ENCODE data around the gene PCDHGA12.
"Not testable (repeated sequence)": the region's sequence is repeated elsewhere in the genome, so short reads cannot be mapped to it uniquely, and the experiment has no call there.

The PCDHGA12 gene

DNA sequence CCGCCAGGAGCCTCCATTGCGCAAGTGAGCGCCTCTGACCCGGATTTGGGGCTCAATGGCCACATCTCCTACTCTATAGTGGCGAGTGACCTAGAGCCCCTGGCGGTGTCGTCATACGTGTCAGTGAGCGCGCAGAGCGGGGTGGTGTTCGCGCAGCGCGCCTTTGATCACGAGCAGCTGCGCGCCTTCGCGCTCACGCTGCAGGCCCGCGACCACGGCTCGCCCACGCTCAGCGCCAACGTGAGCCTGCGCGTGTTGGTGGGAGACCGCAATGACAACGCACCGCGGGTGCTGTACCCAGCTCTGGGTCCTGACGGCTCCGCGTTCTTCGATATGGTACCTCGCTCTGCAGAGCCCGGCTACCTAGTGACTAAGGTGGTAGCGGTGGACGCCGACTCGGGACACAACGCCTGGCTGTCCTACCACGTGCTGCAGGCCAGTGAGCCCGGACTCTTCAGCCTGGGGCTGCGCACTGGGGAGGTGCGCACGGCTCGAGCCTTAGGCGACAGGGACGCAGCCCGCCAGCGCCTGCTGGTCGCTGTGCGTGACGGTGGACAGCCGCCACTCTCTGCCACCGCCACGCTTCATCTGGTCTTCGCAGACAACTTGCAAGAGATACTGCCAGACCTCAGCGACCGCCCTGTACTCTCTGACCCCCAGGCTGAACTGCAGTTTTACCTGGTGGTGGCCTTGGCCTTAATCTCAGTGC lies 20.6 kb upstream of the PCDHGA12 start:
- no peak for DNase-seq

- no peak for DNase-seq
Measured at GRCh38 chr5:141411575-141411974, 18.7 kb upstream of the PCDHGA12 start.

DNA sequence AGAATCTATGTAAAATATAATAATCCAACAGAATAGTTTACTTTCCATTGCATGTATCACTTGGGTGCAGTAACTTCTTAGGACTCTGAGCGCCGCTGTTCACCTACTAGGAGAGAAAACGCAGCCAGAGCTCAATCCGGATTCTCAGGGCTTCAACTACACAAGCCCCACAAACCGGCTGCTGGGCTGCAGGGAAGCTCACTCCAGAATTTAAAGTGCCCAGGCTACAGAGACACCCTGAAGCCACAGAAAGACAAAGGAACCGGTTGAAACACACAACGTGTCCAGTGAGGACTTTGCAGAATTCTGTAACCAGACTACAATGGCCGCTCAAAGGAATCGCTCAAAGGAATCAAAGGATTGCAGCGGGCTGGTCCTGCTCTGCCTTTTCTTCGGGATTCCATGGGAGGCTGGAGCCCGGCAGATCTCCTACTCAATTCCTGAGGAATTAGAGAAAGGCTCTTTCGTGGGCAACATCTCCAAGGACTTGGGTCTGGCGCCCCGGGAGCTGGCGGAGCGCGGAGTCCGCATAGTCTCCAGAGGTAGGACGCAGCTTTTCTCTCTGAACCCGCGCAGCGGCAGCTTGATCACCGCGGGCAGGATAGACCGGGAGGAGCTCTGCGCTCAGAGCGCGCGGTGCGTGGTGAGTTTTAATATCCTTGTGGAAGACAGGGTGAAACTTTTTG lies 17.3 kb upstream of the PCDHGA12 start, which contains the start of gene PCDHGA10:
Gene PCDHGA10, plus strand, starts transcription at position 134 of the 686 bp plus-strand sequence. Its CDS starts 189 bp downstream, at position 323.
- peak; percentile 48 to 49 for DNase-seq

GRCh38 chr5:141413540-141414069 lies 16.7 kb upstream of the PCDHGA12 start:
- no peak for DNase-seq

DNA sequence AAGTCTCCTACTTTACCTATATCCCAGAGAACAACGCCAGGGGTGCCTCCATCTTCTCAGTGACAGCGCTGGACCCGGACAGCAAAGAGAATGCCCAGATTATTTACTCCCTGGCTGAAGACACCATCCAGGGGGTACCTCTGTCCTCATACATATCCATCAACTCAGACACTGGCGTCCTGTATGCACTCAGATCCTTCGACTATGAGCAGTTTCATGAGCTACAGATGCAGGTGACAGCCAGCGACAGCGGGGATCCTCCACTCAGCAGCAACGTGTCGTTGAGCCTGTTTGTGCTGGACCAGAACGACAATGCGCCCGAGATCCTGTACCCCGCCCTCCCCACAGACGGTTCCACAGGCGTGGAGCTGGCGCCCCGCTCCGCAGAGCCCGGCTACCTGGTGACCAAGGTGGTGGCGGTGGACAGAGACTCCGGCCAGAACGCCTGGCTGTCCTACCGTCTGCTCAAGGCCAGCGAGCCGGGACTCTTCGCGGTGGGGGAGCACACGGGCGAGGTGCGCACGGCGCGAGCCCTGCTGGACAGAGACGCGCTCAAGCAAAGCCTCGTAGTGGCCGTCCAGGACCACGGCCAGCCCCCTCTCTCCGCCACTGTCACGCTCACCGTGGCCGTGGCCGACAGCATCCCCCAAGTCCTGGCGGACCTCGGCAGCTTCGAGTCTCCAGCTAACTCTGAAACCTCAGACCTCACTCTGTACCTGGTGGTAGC lies 15.6 kb upstream of the PCDHGA12 start:
- DNase-seq: not testable (repeated sequence)

- not testable (repeated sequence) for DNase-seq
Measured at GRCh38 chr5:141415275-141415618, 15.1 kb upstream of the PCDHGA12 start.

GRCh38 chr5:141417494-141418172 lies 12.7 kb upstream of the PCDHGA12 start, which contains the start of gene PCDHGB7:
PCDHGB7 (plus strand) TSS chr5:141417677; CDS start chr5:141417860, 183 bp downstream.
- peak in 1 of 2 donors; percentile 38 for DNase-seq

DNA sequence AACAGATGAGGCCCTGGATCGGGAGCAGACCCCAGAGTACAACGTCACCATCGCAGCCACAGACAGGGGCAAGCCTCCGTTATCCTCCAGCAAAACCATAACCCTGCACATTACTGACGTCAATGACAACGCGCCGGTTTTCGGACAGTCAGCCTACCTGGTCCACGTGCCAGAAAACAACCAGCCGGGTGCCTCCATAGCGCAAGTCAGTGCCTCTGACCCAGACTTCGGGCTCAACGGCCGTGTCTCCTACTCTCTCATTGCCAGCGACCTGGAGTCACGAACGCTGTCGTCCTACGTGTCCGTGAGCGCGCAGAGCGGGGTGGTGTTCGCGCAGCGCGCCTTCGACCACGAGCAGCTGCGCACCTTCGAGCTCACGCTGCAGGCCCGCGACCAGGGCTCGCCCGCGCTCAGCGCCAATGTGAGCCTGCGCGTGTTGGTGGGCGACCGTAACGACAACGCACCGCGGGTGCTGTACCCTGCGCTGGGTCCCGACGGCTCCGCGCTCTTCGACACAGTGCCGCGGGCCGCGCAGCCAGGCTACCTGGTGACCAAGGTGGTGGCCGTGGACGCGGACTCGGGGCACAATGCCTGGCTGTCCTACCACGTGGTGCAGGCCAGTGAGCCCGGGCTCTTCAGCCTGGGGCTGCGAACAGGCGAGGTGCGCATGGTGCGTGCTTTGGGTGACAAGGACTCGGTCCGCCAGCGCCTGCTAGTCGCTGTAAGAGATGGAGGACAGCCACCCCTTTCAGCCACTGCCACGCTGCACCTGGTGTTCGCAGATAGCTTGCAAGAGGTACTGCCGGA lies 11.0 kb upstream of the PCDHGA12 start:
- no peak for DNase-seq

DNA sequence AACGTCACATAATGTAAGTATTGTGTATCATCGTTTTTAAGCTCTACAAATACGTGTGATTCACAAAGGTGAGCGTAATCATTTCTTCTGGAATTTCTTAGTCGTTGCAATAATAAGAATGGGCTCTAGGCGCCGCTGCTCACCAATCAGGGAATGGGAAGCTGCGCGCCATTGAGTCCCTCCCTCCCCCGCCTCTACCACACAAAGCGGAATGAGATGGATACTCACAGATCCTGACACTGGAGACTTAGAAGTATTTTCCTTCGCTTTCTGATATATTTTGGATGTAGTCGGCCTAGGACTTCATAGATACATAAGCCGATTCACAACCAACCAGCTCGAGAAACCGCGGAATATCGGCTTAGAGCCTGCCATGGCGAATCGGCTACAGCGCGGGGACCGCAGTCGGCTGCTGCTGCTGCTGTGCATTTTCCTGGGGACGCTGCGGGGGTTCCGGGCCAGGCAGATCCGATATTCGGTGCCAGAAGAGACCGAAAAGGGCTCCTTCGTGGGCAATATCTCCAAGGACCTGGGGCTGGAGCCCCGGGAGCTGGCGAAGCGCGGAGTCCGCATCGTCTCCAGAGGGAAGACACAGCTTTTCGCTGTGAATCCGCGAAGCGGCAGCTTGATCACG lies 9.3 kb upstream of the PCDHGA12 start, which contains the start of gene PCDHGA11:
Gene PCDHGA11, plus strand, starts transcription at position 197 of the 634 bp plus-strand sequence. Its CDS starts 177 bp downstream, at position 374.
- DNase-seq: peak in 1 of 2 donors; percentile 25

GRCh38 chr5:141421489-141421855 lies 8.8 kb upstream of the PCDHGA12 start:
- no peak for DNase-seq

GRCh38 chr5:141422742-141423291 lies 7.5 kb upstream of the PCDHGA12 start:
- DNase-seq: no peak

GRCh38 chr5:141427783-141428426 lies 2.4 kb upstream of the PCDHGA12 start:
- DNase-seq: no peak

DNA sequence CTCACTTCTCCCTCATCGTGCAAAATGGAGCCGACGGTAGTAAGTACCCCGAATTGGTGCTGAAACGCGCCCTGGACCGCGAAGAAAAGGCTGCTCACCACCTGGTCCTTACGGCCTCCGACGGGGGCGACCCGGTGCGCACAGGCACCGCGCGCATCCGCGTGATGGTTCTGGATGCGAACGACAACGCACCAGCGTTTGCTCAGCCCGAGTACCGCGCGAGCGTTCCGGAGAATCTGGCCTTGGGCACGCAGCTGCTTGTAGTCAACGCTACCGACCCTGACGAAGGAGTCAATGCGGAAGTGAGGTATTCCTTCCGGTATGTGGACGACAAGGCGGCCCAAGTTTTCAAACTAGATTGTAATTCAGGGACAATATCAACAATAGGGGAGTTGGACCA lies 979 bp downstream of the PCDHGA12 start:
- no peak for DNase-seq

DNA sequence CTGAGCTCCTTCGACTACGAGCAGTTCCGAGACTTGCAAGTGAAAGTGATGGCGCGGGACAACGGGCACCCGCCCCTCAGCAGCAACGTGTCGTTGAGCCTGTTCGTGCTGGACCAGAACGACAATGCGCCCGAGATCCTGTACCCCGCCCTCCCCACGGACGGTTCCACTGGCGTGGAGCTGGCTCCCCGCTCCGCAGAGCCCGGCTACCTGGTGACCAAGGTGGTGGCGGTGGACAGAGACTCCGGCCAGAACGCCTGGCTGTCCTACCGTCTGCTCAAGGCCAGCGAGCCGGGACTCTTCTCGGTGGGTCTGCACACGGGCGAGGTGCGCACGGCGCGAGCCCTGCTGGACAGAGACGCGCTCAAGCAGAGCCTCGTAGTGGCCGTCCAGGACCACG lies 2.0 kb downstream of the PCDHGA12 start:
- DNase-seq: not testable (repeated sequence)

DNA sequence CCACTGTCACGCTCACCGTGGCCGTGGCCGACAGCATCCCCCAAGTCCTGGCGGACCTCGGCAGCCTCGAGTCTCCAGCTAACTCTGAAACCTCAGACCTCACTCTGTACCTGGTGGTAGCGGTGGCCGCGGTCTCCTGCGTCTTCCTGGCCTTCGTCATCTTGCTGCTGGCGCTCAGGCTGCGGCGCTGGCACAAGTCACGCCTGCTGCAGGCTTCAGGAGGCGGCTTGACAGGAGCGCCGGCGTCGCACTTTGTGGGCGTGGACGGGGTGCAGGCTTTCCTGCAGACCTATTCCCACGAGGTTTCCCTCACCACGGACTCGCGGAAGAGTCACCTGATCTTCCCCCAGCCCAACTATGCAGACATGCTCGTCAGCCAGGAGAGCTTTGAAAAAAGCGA lies 2.4 kb downstream of the PCDHGA12 start:
- not testable (repeated sequence) for DNase-seq

- DNase-seq: no peak
Measured at GRCh38 chr5:141434006-141434405, 3.7 kb downstream of the PCDHGA12 start.

DNA sequence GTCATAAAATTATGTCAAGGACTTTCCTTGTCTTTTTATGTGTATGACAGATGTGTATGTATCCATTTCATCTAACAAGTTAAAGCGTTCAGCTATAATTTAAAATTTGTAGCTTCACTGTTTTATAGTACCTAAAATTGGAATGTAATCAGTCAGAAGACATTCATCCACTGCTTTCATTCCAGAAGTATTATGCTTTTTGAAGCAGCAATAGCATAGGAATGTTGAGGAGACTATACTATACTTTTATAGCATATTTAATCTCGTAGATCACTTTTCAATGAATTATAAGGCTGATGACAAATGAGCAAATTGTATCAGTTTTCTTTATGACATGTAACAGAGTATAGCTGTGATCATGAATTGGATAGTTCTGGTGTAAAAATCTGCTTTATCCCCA lies 6.9 kb downstream of the PCDHGA12 start:
- DNase-seq: no peak

DNA sequence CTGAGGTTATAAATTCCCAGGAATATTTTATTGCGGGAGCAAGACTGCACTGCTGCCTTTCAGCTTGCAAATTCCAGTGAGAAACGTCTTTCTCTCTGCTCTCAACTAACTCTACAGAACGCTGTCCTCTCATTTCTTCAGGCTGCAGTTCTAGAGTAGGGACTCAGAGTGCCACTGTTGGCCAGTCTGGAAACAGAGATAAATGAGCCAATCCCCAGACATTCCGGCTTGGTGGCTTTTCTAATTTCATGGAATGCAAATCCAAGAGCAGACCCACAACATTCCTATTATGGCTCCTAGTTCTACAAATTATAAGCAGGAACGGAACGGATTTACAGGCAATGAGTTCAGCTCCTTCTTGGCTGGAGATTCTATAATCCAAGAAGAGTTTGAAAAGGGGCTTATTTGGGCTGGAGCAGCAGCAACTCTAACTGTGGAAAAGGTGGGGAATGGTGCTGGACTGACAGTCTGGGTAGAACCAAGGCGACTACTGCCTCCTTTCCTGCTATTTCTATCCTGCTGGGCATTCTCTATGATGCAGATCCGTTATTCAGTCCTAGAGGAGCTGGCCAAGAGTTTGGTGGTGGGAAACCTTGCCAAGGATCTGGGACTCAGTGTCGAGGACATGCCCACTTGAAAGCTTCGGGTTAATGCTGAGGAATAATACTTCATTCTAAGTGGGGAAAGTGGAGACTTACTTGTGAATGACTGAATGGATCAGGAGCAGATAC lies 9.3 kb downstream of the PCDHGA12 start:
- DNase-seq: no peak

DNA sequence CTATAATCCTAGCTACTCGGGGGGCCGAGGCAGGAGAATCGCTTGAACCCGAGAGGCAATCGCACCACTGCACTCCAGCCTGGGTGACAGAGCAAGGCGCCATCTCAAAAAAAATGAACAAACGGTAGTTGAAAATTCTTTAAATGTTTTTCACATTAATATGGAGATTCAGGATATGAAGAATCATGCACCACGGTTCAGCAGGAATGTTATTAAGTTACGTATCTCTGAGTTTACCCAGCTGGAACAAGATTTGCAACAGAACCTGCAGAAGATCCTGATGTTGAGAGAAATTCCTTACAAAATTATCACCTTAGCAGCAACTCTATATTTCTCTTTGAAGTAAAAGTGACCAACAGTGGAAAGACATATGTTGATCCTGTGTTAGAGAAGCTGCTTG lies 10.0 kb downstream of the PCDHGA12 start:
- no peak for DNase-seq

Data from bone marrow (tissue), 2 donors.